WERI-Rb-1 (cell line): Measurements from ENCODE around the gene SP110.

Experiments
- DNase-seq: peaks from one replicate; pipeline ENCODE4 v3.0.0-alpha.2; 2020
- H3K27ac ChIP-seq: fragments of 250-450 bp; sonication (Bioruptor Pico); 2 replicates; pipeline ENCODE4 v1.5.1; 2020; ENCODE audit warnings: mild to moderate bottlenecking, moderate library complexity
- H3K27me3 ChIP-seq: fragments of 250-450 bp; sonication (Bioruptor Pico); 2 replicates; pipeline ENCODE4 v1.5.1; 2021; ENCODE audit warnings: mild to moderate bottlenecking, low read depth, moderate library complexity; ENCODE audit not compliant: insufficient read depth, severe bottlenecking
- H3K36me3 ChIP-seq: fragments of 250-450 bp; sonication (Bioruptor Pico); 2 replicates; pipeline ENCODE4 v1.5.1; 2020; ENCODE audit warnings: mild to moderate bottlenecking, moderate library complexity
- H3K4me3 ChIP-seq: 2 replicates; pipeline ENCODE4 v1.5.1; 2011; ENCODE audit warnings: low read depth, mild to moderate bottlenecking, control low read depth, low read length
- H3K9me3 ChIP-seq: fragments of 250-450 bp; sonication (Bioruptor Pico); 2 replicates; pipeline ENCODE4 v1.5.1; 2021; ENCODE audit warnings: mild to moderate bottlenecking, moderate library complexity; ENCODE audit not compliant: severe bottlenecking
- TF ChIP-seq, protein P1 (sequence below): IDR thresholded peaks from 2 replicates; pipeline ENCODE4 v1.5.1; 2011; ENCODE audit warnings: low read depth, mild to moderate bottlenecking, control low read depth, inconsistent platforms, low read length

SP110 gene

DNA sequence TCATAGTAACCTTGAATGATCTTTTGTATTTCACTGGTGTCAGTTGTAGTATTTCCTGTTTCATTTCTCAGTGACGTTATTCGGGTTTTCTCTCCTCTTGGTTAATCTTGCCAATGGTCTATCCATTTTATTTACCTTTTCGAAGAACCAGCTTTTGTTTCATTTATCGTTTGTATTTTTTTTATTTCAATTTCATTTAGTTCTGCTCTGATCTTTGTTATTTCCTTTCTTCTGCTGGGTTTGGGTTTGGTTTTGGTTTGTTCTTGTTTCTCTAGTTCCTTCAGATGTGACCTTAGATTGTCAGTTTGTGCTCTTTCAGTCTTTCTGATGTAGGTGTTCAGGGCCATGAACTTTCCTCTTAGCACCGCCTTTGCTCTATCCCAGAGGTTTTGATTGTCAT, 42.5 kb upstream of the SP110 start:
- DNase-seq, result no peak
- Histone ChIP-seq H3K9me3 (no peaks in the 10 kb centered on the region), H3K36me3 (no peaks in the 10 kb centered on the region), H3K27me3 (peaks cover 42% of the 10 kb centered on the region), H3K4me3 (no peak overlapping the region), H3K27ac (no peak overlapping the region)
- TF ChIP-seq, protein P1, sequence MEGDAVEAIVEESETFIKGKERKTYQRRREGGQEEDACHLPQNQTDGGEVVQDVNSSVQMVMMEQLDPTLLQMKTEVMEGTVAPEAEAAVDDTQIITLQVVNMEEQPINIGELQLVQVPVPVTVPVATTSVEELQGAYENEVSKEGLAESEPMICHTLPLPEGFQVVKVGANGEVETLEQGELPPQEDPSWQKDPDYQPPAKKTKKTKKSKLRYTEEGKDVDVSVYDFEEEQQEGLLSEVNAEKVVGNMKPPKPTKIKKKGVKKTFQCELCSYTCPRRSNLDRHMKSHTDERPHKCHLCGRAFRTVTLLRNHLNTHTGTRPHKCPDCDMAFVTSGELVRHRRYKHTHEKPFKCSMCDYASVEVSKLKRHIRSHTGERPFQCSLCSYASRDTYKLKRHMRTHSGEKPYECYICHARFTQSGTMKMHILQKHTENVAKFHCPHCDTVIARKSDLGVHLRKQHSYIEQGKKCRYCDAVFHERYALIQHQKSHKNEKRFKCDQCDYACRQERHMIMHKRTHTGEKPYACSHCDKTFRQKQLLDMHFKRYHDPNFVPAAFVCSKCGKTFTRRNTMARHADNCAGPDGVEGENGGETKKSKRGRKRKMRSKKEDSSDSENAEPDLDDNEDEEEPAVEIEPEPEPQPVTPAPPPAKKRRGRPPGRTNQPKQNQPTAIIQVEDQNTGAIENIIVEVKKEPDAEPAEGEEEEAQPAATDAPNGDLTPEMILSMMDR, result no peak

DNA sequence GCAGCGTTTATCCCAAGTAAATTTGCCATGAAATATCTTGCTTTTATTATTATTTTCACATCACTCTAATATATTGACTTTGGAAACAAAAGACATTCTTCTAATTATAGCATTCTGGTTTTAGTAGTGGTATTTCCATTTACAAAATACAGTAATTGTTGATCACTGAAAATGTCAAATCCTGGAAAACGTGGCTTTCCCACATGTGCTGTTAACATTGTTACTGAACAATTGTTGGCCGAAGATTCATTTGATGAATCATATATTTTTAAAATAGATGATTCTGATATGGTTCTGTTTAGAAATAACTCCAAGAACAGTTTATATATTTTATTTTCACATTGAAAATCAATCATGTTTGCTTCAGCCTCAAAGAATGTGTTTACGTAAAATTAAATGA, 38.7 kb upstream of the SP110 start:
- Histone ChIP-seq H3K4me3 (no peak overlapping the region), H3K36me3 (no peaks in the 10 kb centered on the region), H3K27me3 (peaks cover 34% of the 10 kb centered on the region), H3K9me3 (no peaks in the 10 kb centered on the region), H3K27ac (no peak overlapping the region)
- TF ChIP-seq, protein P1, result no peak
- DNase-seq, result no peak

DNA sequence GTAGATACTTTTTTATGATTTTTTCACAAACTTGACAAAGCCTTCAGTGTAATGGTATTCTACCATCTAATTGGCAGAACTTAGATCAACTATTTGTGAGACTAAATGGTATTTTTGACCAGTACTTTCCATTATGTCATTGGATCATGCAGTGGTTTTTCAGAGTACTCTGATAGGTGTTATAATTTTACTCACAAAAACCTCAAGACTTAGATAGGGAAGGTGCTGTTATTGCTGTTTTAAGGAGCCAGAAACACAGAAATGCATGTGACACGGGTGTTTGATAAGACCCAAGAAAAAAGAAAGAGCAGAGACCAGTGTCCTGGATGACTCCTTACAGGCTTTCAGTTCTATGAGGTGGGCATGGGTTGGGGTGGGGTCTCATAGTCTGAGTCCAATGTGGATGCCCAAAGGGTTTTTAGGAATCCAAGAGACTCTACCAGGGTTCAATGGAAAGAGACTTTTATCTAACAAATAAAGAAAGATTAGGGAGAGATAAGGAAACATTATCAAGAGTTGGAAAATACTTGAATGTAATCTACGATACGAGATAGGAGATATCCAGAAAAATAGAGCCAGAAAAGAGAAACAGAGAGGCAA, 37.0 kb upstream of the SP110 start:
- TF ChIP-seq, protein P1, result no peak
- Histone ChIP-seq H3K36me3 (no peaks in the 10 kb centered on the region), H3K27me3 (peaks cover 31% of the 10 kb centered on the region), H3K27ac (no peak overlapping the region), H3K9me3 (no peaks in the 10 kb centered on the region), H3K4me3 (no peak overlapping the region)
- DNase-seq, result no peak

DNA sequence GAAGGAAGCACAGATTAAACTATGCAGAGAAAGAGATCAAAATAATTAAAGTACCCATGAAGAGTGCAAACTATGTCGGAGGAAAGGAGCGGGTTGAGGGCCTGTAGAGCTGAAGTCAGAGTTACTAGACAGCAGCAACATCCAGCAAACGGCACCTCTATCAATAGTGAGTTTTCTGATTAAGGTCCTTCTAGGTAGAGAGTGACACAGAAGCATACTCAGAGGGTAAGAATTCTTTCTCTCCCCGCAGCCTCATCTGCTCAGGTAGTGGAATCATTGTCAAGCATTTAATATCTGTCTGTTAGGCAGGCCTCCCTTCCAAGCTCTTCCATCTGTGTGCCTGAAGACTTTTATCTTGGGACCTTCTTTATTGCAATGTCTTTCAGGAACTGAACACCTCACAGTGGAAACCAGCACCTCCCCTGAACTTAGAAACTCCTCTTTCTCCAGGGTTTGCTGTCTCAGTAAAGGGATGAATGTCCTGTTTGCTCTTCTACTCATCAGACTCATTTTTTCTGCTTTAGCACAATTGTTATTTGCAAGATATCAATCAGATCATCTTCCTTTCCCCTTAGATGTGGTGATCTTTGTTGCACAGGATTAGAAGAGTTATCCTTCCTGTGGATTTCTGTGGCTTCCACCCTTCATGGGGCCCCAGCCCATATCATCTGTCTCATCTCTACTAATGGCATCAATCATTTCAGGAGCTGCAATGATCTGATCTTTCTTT, 34.5 kb upstream of the SP110 start:
- H3K9me3 ChIP-seq, result no peaks in the 10 kb centered on the region
- peaks cover 52% of the 10 kb centered on the region for H3K27me3 ChIP-seq
- DNase-seq, result no peak
- no peaks in the 10 kb centered on the region for H3K36me3 ChIP-seq
- TF ChIP-seq, protein P1, result no peak
- no peak overlapping the region for H3K4me3 ChIP-seq
- H3K27ac ChIP-seq, result no peak overlapping the region

DNA sequence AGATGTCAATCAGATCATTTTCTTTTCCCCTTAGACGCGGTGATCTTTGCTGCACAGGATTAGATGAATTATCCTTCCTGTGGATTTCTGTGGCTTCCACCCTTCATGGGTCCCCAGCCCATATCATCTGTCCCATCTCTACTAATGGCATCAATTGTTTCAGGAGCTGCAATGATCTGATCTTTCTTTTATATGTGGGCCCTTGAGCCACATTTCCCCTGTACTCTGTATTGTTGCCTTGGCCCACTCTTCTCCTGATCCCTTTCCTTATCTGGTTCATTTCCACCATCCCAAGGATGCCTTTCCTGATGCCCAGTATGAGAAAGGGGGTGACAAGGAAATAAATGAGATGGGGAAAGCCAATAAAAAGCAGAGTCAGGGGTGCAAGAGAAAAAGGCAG, 30.4 kb upstream of the SP110 start:
- H3K27me3 ChIP-seq, result peaks cover 63% of the 10 kb centered on the region
- no peak overlapping the region for H3K4me3 ChIP-seq
- no peaks in the 10 kb centered on the region for H3K36me3 ChIP-seq
- TF ChIP-seq, protein P1, result no peak
- no peak overlapping the region for H3K27ac ChIP-seq
- H3K9me3 ChIP-seq, result no peaks in the 10 kb centered on the region
- no peak for DNase-seq
